NCI-H128 (cell line): Measurements from ENCODE around the gene LHFPL6.

ENCODE experiments used
- DNase-seq: peaks from one replicate; lab custom pipeline; 2025; ENCODE audit not compliant: unreplicated experiment; lab: John Stamatoyannopoulos, UW

LHFPL6 gene

GRCh38 chr13:39474600-39474999 lies 128.4 kb downstream of the LHFPL6 start:
- DNase-seq = no peak

DNA sequence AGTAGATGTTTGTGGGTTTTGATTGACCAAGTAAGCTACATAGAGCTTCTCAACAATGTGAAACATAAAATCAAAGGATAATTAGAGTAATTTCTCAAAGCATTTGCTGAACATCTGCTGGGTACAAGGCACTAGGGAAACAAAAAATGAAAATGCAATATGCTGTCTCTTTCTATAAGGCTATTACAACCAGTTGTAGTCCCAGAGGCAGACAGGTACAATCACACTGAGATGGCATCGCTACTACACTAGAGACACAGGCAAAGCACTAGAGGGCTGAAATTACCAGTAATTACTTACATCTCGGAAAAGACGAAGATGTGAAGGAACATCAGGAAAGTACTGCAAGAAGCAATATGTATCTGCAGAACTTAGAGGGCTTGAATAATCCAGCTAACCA lies 133.3 kb downstream of the LHFPL6 start:
- DNase-seq = no peak

GRCh38 chr13:39468306-39468705 lies 134.7 kb downstream of the LHFPL6 start:
- no peak for DNase-seq

DNA sequence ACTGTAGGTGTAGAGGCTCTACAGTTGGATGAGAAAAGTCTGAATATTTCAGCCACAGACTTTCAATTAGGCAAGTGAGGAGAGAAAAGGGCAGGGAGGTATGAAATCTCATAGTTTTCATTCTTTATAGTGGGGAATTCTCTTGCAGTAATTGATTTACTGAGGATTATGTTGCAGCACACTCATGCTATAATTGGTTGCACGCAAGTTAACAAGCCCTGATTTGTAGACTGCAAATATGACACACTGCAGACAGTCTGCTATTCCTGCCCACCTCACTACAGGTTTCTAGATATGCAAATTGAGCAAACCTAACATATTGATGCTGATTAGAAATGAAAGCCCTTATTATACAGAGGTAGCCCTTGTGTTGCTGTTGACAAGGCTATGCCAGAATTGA lies 139.4 kb downstream of the LHFPL6 start:
- DNase-seq = no peak

DNA sequence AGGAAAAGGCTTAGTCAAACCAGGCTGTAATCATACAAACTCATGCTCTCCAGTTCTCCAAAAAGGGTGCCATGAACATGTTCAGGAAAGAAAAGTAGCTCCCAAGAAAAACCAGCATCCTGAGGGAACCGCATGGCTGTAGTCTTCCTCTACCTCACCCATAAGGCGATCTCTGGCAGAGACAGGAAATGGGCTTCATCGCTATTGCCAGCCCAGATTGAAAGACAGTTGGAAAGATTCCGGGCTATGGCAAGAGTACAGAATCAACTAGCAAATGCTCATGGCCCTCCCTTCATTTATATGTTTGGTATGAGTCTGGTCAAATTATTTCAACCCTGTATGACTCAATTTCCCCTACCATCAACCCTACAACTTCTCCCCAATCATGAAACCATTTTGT lies 140.1 kb downstream of the LHFPL6 start:
- no peak for DNase-seq

- no peak for DNase-seq
Measured at GRCh38 chr13:39462428-39462827, 140.6 kb downstream of the LHFPL6 start.

DNA sequence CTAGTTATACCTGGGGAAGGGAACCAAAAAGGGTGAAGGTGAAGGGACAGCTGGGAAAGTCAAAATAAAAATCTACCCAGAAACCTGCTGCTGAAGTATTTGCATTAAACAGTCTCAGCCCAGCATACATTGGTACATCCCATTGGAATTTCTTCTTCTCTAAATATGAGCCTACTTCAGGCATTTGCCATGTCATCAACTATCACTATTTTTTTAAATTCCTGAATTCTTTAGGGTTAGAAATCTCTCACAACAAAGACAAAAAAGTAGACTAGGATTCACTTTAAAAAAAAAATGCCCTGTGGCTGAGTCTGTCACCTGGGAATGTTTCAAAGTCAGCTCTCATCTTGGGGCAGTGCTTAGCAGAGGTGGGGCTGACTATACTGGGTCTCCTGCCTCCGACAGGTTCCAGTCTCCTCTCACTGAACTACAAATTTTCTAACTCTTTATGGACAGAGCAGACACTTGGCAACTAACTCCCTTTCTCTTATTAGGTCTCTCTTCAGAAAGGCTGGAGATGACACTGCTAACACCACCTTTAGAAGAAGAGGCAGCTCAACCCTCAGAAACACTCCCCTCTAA lies 141.2 kb downstream of the LHFPL6 start:
- DNase-seq = no peak

DNA sequence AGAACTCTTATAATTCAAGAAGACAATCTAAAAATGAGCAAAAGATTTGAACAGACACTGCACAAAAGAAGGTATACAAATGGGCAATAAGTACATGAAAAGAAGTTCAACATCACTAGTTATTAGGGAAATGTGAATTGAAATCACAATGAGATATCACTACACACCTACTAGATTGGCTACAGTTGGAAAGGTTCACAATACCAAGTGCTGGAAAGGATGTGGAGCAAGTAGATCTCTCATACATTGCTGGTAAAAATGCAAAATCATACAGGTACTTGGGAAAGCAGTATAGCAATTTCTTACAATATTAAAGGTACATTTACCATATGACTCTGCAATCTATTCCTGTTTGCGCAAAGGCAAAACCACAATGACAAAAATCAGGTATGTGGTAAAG lies 145.7 kb downstream of the LHFPL6 start:
- no peak for DNase-seq

DNA sequence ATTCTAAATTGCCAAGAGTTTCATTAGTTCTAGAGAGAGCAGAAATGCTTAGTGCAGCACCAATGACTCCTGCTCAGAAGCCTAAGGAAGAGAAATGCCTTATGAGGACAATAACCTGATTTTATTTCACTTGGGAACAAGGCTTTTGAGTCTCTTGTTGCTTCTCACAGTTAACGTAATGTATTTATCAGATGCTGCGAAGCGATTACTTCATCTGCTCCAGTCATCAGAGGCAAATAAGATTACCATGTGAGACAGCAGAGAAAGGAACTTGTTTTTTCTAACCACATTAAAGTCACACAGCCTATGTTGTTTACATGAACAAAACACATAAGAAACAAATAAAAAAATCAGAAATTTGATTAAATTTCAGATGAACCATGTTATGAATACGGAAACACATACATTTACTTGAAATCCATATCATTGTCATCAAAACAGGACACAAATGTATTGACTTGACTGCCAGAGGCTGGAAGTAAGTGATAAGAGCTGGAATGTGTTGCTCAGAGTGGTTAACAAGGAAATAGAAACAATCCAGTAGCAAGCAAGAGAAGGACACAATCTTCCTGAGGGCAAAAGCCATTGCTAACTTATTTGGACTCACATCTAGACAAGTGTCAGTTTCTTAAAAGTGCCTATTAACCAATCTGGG lies 147.3 kb downstream of the LHFPL6 start:
- DNase-seq = no peak

DNA sequence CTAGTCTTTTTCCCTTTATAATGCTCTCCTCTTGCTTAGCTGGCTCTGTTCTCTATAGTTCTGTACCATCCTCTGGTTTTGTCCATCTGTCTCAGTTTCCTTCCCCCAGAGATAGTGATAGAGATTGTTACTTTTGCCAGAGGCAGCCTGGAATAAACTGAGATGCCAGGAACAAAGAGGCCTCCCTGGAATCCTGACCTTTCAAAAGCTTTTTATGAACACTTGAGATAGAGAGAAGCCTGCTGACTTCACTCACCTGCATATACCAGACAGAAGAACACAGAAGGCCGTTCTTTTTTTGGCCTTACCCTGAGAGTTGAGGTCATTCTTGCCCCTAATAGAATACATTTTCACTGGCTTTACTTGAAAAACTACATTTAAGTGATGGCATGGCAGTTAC lies 150.2 kb downstream of the LHFPL6 start:
- no peak for DNase-seq

- no peak for DNase-seq
Measured at GRCh38 chr13:39452417-39452816, 150.6 kb downstream of the LHFPL6 start.

DNA sequence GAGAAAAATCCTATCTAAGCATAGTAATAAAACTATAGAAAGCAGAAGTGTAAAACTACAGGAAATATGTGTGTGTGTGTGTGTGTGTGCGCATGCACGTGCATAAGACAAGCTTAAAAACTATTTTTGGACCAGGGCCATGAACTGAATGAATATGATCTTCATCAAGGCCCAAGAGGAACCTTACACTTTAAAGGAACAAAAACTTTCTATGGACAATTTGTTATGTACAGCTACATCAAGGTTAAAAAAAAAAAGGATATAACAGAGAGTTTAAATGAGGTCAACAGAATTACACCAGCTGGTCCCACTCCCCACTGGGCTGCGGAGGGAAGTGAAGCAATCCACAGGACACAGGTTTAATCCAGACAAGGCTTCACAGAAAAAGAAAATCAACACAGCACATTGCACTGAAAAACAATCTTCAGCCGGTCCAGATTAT lies 151.1 kb downstream of the LHFPL6 start:
- DNase-seq = peak; percentile 45

DNA sequence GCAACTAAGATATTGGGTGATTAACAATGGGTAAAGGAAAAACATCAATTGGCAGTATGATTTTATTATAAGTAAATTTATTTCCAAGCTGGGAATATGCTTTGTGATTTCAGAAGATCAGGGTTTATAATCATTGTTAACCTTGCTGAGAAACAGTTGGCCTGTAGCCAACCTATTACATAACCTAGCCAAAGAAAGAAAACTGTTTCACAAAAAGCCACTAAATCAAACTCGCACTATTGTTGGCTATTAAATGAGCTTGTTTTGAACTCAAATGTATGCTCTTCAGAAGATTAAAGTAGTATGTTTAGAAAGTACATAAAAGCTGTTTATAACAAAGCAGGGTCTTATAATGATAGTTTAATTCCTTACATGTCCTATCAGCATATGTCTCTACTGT lies 151.7 kb downstream of the LHFPL6 start:
- peak; percentile 20 for DNase-seq

DNA sequence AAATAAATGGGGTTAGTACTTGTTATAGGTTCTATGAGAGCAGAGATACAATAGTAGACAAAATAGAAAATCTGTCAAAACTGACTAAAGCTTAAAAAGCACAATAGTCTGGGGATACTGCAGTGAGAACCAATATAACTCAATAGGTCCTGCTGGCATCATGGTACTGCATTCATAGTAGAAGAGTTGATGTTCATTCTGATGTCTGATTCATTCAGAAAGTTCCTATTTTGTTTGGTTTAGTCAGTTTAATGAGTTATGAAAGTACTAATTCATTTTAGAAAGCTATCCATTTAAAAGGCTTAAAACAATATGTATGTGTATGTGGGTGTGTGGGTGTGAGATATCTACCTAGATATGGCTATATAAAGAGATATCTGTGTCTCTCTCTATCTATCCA lies 152.8 kb downstream of the LHFPL6 start:
- no peak for DNase-seq

GRCh38 chr13:39448834-39449233 lies 154.2 kb downstream of the LHFPL6 start:
- DNase-seq = no peak

- no peak for DNase-seq
Measured at GRCh38 chr13:39446865-39447264, 156.1 kb downstream of the LHFPL6 start.

DNA sequence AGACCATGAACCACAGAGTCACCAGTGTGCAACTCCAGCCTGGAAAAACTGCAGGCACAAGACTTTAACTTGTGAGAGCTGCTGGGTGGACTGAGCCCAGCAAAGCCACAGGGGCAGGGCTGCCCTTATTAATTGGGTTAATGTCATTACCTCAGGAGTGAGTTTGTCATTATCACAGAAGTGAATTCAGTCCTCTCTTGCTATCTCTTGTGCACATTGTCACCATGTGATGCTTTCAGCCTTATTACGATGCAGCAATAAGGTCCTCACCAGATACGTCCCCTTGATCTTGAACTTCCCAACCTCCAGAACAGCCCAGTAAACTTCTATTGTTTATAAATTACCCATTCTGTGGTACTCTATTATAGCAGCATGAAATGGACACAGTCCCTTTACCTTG lies 158.1 kb downstream of the LHFPL6 start:
- no peak for DNase-seq

DNA sequence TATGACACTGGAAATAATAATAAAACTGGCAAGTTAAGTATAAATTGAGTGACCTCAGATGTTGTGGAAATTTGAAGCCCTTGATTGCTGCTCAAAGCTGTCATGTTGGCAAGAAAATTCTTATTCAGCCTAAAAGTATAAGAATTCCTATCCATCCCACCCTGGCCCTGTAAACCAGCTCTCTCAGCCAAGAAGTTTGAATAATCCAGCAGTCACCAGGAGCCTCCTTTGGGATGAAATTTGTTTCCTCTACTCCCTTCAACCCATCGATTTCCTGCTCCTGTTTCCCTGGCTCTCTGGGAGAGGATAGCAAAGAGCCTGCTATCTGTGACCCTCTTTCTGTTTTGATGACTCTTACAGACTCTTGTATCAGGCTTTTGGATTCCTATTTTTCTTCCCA lies 169.3 kb downstream of the LHFPL6 start:
- no peak for DNase-seq

GRCh38 chr13:39432196-39432595 lies 170.8 kb downstream of the LHFPL6 start:
- DNase-seq = no peak

DNA sequence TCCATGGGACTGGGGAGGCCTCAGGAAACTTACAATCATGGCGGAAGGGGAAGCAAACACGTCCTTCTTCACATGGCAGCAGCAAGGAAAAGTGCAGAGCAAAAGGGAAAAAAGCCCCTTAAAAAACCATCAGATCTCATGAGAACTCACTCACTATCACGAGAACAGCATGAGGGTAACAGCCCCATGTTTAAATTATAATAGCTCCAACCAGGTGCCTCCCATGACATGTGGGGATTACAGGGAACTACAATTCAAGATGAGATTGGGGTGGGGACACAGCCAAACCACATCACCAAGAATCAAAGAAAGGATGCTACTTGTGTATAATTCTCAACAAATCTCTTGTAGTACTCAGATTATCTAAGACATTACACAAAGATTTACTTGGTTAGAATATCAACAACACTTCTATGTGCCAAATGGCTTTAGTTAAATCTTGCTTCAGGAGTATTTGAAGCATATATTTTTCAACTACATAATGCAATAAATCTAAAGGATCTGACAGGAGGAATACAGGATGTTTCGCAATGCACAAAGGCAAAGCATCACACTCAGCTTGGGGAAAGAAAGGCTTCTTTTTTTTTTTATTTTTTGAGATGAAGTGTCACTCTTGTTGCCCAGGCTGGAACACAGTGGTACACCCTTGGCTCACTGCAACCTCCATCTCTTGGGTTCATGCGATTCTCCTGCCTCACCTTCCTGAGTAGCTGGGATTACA lies 180.0 kb downstream of the LHFPL6 start:
- DNase-seq = no peak

- DNase-seq = no peak
Measured at GRCh38 chr13:39419876-39420275, 183.1 kb downstream of the LHFPL6 start.

- DNase-seq = no peak
Measured at GRCh38 chr13:39419068-39419467, 183.9 kb downstream of the LHFPL6 start.
